CD4-positive, alpha-beta T cell treated with Interleukin-6 for 4 hours (primary cell): ENCODE results near the gene CDK8.

Source experiments
- DNase-seq: peaks from one replicate; pipeline ENCODE4 v3.0.0-alpha.2; 2020; ENCODE audit warnings: mixed read lengths

The CDK8 gene

GRCh38 chr13:26323127-26323526 is 69.2 kb downstream of the CDK8 start:
- no peak for DNase-seq

DNA sequence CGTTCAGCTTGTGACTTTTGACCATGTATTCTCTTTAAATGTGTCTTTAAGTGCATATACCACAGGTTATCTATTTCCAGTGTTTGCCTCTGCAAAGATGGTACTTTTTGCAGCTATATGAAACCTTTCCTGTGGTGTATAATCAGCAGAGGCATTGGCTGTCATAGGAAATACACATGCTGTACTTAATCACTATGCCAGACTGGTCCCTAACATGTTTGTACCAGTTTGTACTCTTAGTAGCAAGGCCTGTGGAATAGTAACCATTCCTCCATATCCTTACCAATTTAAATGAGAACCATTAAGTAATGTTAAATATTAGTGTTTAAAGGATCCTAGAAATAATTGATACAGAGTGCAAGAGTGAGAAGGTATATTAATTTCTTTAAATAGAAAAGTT is 69.8 kb downstream of the CDK8 start:
- no peak for DNase-seq

DNA sequence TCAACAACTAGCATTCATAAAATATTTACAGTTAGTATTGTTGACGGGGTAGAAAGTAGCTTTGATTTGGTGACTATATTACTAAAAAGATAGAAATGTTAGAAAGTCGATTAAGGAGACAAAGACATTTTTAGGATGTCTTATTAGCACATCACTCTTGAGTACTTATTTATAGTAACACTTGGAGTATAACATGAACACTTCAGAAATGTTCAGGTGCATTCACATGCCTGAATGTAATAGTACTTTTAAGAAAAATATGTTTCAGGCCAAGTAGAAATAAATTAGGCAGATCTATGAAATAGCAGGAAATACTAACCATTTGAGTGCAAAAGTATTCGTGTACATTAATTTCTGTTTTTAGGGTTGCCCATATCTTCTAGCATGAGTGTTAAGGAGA is 70.4 kb downstream of the CDK8 start:
- DNase-seq: no peak

DNA sequence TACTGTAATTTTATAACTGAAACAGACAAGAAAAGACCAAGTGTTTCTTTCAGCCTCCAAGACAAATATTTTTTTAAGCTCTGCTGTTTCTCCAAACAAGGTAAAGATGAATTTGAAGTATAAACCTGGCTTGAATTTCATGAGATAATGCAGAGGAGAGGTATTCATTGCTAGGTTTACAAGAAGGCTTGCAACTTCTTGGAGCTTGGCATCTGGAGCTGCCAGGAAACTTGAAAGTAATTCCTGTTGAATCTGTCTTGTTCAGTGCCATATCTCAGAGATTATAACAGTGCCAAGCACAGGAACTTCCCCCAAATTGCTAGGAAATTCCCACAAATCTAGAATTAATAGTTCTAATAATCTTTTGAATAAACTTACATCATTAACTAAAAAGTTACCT is 70.9 kb downstream of the CDK8 start:
- no peak for DNase-seq

- DNase-seq: no peak
These were observed 71.9 kb downstream of the CDK8 start for GRCh38 chr13:26325876-26326275.

GRCh38 chr13:26326562-26326961 is 72.6 kb downstream of the CDK8 start:
- DNase-seq: no peak

- no peak for DNase-seq
These were observed 74.2 kb downstream of the CDK8 start for GRCh38 chr13:26327940-26328725.

- DNase-seq: no peak
These were observed 81.2 kb downstream of the CDK8 start for GRCh38 chr13:26335158-26335557.

GRCh38 chr13:26340807-26341206 is 86.9 kb downstream of the CDK8 start:
- DNase-seq: no peak

DNA sequence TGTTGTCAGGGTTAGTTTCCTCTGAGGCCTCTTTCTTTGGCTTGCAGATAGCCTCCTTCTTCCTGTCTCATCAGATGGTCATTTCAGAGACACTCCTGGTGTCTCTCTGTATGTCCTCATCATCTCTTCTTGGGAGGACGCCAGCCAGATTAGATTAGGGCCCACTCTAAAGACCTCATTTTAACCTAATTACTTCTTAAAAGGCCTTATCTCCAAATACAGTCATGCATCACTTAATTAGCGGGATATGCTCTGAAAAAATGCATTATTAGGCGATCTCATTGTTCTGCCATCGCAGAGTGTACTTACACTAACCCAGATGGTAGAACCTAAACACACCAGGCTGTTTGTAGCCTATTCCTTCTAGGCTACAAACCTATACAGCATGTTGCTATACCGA is 89.0 kb downstream of the CDK8 start:
- DNase-seq: no peak

DNA sequence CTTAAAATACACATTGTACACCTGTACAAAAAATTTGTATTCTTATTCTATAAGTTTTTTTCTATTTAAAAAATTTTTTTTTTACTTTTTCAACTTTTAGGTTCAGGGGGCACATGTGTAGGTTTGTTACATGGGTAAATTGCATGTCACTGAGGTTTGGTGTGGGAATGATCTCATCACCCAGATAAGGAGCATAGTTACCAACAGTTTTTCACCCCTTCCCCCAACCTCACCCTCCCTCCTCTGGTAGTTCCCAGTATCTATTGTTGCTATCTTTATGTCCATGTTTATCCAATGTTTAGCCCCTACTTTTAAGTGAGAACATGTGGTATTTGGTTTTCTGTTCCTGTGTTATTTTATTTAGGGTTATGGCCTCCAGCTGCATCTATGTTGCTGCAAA is 89.9 kb downstream of the CDK8 start:
- DNase-seq: no peak

DNA sequence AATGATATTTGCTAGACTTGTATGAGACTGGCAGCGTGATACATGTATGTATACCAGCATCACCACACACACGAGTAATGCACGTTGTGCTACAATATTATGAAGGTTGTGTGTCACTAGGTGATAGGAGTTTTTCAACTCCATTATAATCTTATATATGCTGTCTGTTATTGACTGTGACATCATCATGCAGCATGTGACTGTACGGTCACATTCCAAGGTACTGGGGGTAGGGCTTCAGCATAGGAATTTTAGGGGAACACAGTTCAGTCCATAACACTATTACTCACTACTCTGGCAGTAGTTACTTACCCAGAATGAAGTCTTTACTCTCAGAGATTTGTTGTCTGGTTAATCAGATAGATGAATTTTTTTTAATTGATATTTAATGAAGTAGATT is 91.1 kb downstream of the CDK8 start:
- DNase-seq: no peak

GRCh38 chr13:26348966-26349365 is 95.0 kb downstream of the CDK8 start:
- no peak for DNase-seq

DNA sequence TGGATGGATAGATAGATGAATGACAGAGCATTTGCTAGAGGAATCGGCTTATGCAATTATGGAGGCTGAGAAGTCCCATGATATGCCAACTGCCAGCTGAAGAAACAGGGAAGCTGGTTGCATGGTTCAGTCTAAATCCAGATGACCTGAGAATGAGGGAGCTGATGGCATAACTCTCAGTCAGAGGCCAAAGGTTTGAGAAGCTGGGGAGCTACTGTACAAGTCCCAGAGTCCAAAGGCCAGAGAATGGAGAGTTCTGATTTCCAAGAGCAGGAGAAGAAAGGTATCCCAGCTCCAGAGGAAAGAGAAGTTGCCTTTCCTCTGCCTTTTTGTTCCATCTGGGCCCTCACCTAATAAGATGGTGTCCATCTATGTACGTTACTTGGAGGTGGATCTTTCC is 108.3 kb downstream of the CDK8 start:
- DNase-seq: no peak

GRCh38 chr13:26370553-26370952 is 116.6 kb downstream of the CDK8 start:
- no peak for DNase-seq

DNA sequence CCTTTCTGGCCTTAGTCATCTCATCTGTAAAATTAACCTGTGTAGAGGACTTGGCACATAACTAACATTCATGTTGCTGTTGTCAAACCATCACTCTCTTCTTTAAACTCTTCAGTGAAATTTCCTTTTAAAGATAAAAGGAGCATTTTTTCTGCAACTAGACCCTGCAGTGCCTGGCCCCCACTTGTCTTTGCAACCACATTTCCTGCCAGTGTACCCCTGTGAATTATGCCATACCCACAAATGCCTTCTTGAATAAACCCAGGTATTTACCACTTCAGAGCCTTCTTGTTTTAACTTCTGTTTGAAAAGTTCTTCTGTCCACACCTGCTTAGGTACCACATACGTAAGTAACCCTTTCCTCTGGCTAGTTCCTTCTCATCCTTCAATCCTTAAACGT is 118.8 kb downstream of the CDK8 start:
- no peak for DNase-seq

DNA sequence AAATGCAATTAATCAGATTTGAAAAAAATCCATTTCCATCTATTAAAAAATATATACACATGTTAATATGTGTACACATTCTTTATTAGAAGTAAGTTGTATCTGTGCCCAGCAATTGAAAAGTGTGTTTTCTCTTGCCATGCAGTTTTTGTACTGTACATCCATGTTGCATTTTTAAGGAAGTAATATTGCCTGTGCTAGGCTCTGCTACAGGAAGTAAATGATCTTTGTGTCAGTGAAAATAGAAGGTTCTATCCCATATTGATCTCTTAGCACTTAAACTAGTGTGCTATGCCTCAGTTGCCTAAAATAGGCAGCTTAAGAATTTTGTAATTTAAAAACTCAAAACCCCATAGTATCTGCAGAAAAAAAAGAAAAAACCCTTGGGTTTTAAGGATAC is 122.5 kb downstream of the CDK8 start:
- DNase-seq: no peak

- DNase-seq: no peak
These were observed 123.1 kb downstream of the CDK8 start for GRCh38 chr13:26377038-26377437.

DNA sequence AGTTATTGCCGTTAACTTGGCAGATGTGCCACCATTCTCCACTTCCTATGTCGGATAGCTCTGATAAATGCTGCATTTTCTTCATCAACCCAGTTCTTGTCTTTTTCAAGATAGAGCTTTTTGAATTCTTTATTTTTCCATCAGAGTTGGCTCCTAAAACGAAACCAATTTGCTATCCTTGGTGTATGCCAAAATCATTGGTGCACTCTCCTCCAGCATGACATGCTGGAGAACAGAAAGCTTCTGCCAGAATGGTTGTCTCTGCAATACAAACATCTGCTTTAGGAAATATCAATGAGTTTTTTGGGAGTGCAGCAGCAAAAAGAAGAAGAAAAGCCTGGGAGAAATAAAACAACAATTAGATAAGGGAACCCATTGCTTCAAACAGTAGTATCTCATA is 124.2 kb downstream of the CDK8 start:
- no peak for DNase-seq

DNA sequence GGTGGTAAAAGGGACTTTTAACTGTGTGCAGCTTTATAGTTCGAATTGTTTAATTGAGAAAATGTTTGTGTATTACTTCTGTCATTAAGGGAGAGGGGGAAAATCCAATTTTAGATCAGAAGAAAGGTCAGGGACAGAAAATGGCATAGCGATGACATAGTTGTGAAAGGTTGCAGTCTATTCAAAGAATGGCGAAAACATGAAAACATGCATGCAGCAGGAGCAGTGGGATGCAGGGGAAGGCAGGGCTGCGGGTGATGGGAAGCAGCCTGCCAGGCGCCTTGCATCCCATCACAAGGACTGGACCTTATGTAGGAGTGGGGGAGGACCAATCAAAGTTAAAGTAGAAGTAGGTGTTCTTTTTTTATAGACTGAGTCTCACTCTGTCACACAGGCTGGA is 125.9 kb downstream of the CDK8 start:
- DNase-seq: no peak

- no peak for DNase-seq
These were observed 127.0 kb downstream of the CDK8 start for GRCh38 chr13:26380930-26381329.

- DNase-seq: no peak
These were observed 128.4 kb downstream of the CDK8 start for GRCh38 chr13:26382366-26382765.

- no peak for DNase-seq
These were observed 128.9 kb downstream of the CDK8 start for GRCh38 chr13:26382835-26383234.

- DNase-seq: no peak
These were observed 130.7 kb downstream of the CDK8 start for GRCh38 chr13:26384587-26384986.

GRCh38 chr13:26386026-26386425 is 132.1 kb downstream of the CDK8 start:
- no peak for DNase-seq
